HG02623 (cell line): ENCODE data around the gene SMTNL2.
"Not testable (repeated sequence)": the region's sequence is repeated elsewhere in the genome, so short reads cannot be mapped to it uniquely, and the experiment has no call there.

Experiments used
- ATAC-seq: cut with Tn5 transposase; IDR thresholded peaks from one replicate; pipeline ENCODE4 v1.9.1; 2021; ENCODE audit warnings: moderate library complexity; ENCODE audit not compliant: unreplicated experiment

The SMTNL2 gene

DNA sequence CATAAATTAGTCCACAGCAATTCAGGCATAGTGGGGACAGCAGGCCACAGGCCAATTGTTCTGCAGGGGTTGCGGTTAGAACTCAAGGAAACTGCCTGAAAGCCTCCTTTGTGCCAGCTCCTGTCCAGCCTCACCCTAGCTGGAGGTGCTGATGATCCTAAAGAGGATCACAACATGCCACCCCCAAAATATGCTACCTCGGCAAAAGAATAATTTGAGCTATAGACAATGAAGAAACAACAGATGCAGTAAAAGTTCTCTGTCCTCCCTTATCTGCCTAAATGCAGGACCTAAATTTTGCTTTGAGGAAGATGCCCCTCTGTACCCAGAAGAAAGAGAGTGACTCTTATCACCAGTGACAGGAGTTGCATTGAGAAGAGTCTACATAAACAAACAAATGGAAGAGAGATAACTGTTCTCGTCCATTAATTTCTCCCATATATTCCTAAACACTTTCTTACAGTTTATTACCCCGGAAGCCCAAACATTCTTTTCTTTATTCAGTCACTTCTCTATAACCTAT lies 42.5 kb downstream of the SMTNL2 start:
- ATAC-seq, result no peak

- ATAC-seq, result no peak
Measured at GRCh38 chr17:4631431-4631830, 47.1 kb downstream of the SMTNL2 start.

DNA sequence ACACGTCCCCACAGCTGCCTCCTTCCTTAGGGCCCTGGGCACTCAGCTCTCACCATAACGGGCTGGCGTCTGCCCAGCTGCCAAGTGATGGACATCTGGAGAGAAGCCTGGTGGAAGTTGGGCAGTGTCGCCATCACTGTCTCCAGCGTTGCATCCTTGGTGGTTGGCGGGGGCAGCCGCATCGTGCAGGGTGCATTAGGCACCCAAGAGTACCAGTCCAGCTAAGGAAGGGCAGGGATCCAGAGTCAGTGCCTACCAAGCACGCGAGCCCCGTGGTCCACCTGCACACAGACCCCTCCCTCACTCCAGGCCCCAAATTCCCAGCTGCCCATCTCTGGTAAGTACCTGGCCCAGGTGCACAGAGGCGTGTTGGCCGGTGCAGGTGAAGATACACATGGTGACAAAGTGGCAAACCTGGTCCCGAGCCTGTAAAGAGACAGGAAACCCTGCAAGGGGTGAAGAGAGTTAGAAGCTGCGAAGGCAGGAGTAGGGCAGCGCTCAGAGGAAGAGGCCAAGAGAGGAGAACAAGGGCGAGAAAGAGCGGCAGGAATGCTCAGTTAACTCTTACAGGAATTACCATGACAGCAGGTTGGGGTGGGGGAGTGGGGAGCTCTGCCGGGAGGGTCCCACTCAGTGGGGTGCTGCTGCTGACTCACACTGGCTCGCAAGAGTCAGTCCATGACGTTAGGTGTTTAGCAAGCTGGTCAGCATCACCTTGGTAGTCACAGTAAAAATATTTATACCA lies 47.7 kb downstream of the SMTNL2 start:
- ATAC-seq, result no peak

DNA sequence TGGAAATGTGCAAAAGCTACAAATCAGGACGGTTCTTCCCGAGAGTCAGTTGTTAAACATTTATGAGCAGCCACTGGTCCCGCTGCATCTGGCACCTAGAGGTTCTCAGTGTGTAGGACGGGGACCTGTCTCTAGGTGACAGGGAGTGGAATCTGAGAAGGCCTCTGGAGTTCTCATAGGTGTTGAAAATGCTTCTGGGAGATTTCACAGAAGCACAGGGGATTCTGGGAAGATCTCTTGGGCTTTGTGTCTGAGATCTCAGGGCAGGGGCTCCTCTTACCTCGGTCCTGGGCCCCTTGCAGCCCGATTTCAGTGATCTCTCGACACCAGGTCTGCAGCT lies 48.2 kb downstream of the SMTNL2 start:
- ATAC-seq, result no peak

DNA sequence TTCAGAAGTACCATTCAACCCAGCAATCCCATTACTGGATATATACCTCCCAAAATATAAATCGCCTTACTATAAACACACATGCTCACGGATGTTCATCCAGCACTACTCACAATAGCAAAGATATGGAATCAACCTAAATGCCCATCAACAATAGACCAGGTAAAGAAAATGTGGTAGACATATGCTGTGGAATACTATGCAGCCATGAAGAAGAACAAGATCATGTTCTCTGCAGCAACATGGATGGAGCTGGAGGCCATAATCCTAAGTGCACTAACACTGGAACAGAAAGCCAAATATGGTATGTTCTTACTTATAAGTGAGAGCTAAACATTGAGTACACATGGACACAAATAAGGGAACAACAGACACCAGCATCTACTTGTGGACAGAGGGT lies 49.3 kb downstream of the SMTNL2 start:
- no peak for ATAC-seq

DNA sequence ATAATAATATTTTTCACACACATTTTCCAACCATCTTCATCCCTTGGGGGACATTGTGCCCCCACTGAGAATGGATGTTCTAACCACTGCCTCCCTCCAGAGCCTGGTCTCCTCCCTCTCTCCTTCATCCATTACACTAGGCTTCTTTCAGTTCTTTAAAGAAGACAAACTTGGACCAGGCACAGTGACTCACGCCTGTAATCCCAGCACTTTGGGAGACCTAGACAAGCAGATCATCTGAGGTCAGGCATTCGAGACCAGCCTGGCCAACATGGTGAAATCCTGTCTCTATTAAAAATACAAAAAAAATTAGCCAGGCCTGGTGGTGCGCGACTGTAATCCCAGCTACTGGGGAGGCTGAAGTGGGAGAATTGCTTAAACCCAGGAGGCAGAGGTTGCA lies 50.6 kb downstream of the SMTNL2 start:
- ATAC-seq, result no peak

GRCh38 chr17:4635823-4636375 lies 51.6 kb downstream of the SMTNL2 start:
- no peak for ATAC-seq

DNA sequence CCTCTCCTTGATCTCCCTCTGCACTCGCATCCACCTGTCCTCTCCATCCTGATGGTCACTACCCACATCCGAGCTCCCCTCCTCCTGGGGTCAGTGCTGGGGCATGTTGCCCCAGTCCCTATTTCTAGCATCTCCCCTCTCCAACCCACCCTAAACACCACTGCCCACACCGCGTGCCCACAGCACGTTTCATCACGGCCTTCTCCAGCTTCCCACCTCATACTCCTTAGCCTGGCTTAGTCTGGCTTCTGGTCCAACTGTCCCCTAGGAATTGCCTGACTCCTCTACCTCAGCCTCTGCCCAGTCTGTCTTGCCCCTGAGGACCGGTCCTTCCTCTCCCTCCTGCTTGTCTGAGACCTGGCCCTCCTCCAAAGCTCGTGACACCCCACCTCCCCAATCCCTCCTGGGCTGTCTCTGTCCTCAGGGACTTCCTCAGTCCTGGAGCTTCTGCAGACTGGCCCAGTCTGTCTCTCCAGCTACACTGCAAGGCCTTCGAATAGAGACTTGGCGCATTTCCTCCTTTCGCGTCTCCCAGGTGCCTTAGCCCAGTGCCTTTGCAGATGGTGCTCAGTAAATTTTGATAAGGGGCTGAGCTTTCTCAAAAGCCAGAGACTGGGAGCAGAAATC lies 52.3 kb downstream of the SMTNL2 start:
- ATAC-seq, result no peak

DNA sequence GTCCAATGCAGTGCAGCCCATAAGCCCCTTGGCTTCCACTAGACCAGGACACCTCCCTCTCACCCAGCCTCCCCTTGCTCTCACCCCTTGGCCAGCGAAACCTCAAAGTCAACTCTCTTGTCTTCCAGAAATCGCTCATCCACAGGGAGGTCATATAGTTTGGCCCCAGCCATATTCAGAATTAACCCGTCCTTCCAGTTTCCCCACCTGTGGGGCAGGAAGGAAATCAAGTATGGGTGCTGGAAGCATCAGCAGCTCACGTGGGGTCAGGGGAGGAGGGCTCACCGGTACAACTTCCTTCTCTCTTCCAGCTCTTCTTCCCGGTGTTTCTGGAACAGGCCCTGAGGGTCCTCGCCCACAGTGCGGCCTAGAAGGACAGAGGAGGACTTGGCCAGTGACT lies 54.4 kb downstream of the SMTNL2 start:
- ATAC-seq, result not testable (repeated sequence)

DNA sequence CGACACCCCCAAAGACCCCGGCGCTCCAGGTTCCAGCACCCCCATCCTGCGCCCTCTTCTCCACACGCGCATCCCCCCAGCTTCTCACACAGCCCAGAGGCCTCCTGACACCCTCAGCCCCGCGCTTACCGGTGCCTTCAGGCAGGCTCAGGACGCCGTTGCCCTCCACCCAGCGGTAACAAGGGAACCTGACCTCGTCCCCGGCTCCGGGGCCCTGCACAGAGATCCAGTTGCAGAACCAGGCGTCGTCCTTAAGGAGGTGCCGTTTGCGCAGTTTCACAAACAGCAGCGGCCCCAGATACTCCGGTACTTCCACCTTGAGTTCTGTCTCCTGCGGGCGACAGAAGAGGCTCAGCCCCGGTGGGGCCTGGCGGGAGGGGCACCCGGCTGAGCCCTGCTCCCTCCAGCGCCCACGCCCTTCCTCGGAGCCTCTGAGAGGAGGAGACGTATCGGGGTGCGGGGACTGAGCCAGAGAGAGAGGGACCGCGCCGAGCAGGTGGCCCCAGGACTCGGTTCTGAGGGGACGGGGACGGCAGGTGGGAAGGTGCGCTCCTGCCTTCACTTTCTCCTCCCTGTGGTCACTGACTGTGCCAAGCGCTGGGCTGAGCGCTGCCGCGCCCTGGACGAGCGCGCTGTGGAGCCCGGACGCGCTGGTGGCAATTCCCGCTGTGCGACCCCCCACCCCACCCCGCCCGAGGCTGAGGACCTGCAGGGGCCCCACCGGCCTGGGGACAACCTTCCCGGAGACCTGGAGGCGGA lies 55.2 kb downstream of the SMTNL2 start:
- ATAC-seq, result not testable (repeated sequence)

- ATAC-seq, result not testable (repeated sequence)
Measured at GRCh38 chr17:4640569-4641188, 56.4 kb downstream of the SMTNL2 start.

- ATAC-seq, result no peak
Measured at GRCh38 chr17:4641297-4642195, 57.2 kb downstream of the SMTNL2 start, which contains the start of gene ALOX15. TSS of gene ALOX15 (minus strand) at chr17:4641678. CDS start at chr17:4641651, 27 bp downstream.

DNA sequence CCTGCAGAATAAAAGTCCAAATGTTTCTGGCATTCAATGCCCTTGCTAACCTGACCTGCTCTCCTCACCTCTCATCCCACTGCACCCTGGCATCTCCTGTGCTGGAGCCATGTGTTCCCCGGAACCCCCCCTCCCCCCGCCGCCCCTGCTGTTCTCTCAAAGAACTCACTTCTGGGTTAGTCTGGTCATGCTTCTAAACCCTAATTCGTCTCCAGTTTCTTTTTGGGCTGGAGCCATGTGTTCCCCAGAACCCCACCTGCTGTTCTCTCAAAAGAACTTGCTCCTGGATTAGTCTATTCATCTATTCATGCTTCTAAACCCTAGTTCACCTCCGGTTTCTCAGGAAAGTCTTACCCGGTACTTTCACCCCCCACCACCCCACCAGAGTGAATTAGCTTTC lies 58.0 kb downstream of the SMTNL2 start:
- no peak for ATAC-seq

GRCh38 chr17:4643676-4644075 lies 59.3 kb downstream of the SMTNL2 start:
- ATAC-seq, result no peak

DNA sequence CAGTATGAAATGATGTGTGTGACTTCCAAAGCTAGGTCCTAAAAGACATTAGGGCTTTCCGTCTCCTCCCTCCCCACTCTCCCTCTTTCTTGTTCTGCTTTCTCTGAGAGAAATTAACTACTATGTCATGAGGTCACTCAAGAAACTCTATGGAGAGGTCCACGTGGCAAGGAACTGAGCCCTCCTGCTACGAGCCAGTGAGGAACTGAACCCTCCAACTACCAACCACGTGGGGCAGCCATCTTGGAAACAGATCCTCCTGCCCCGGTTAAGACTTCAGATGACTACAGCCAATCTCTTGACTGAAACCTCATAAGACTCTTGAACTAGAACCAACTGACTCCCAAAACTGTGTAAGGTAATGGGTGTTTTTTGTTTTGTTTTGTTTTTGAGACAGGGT lies 61.3 kb downstream of the SMTNL2 start:
- ATAC-seq, result no peak

DNA sequence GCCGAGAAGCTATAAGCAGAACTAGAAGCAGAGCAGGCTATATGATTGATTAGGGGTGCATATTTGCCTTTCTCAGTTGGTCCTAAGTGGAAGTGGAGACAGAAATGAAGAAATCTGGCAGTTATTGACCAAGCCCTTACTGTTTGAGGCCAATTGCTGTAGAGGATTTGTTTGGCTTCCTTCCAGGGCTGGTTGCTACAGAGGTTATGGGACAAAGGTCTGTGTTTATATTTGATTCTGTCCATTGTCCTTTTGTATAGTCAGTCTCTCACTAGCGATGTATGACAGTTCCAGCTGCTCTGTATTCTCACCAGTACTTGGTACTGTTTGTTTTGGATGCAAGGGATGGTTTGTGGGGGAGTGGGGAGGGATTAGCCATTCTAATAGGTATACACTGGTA lies 64.4 kb downstream of the SMTNL2 start:
- ATAC-seq, result no peak

DNA sequence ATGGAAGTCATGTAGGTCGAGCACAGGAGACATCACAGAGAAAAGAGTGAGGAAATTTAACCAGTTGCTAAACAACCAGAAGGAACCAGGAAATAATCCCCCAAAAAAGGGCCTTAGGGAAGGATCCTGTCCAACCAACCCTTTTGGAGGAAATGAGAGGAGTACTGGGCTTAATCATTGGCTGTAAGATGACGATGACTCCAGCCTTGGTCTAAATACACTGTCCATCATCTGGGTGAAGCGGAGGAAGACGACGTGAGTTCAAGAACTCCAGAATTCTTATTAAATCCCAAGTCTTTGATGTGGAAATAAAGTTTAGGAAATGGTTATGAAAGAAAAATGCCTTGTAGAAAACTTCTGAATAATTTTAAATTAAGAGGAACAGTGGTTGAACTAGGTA lies 68.7 kb downstream of the SMTNL2 start:
- ATAC-seq, result no peak

GRCh38 chr17:4655933-4656332 lies 71.6 kb downstream of the SMTNL2 start:
- not testable (repeated sequence) for ATAC-seq

GRCh38 chr17:4657678-4658077 lies 73.3 kb downstream of the SMTNL2 start:
- ATAC-seq, result no peak
